HepG2 (cell line): ENCODE measurements around the gene PRPSAP1. TPM values are rescaled to one million over a fixed set of nuclear protein-coding genes. Genes with fewer than 3 reads are reported as not detected.

ENCODE experiments used
- ATF7-NPFF ChIP-seq: sonication (generic); formaldehyde crosslinking; IDR thresholded peaks from 2 replicates; pipeline ENCODE4 v1.8.1; 2023; ENCODE audit warnings: mild to moderate bottlenecking, low read depth, missing genetic modification reagents, moderate library complexity
- DRAP1 ChIP-seq: IDR thresholded peaks from 2 replicates; pipeline ENCODE4 v1.6.1; 2016; ENCODE audit warnings: missing genetic modification reagents, missing compliant biosample characterization
- ETS1 ChIP-seq: sonication (generic); formaldehyde crosslinking; IDR thresholded peaks from 2 replicates; pipeline ENCODE4 v1.4.0; 2020; ENCODE audit warnings: missing genetic modification reagents
- FOXK2 ChIP-seq: fragments of 450-650 bp; IDR thresholded peaks from 2 replicates; pipeline ENCODE4 v1.6.1; 2016
- GLMP ChIP-seq: sonication (generic); formaldehyde crosslinking; IDR thresholded peaks from 2 replicates; pipeline ENCODE4 v1.9.0; 2021; ENCODE audit warnings: missing genetic modification reagents, mild to moderate bottlenecking, borderline replicate concordance
- HDAC1 ChIP-seq: sonication (generic); formaldehyde crosslinking; IDR thresholded peaks from 2 replicates; pipeline ENCODE4 v1.5.1; 2020; ENCODE audit warnings: mild to moderate bottlenecking, missing genetic modification reagents
- HMGXB4 ChIP-seq, 2 experiments: sonication (generic) in 1 of 2; formaldehyde crosslinking in 1 of 2; IDR thresholded peaks; 2 replicates each; pipeline versions ENCODE4 v1.4.0 to v1.6.1; 2018 to 2020; ENCODE audit warnings: missing genetic modification reagents in 2 of 2, borderline replicate concordance in 1 of 2, low read depth in 1 of 2, mild to moderate bottlenecking in 1 of 2, missing biosample characterization in 1 of 2
- HNF1B ChIP-seq: sonication (generic); formaldehyde crosslinking; IDR thresholded peaks from 2 replicates; pipeline ENCODE4 v1.5.1; 2020; ENCODE audit warnings: mild to moderate bottlenecking, moderate library complexity, missing genetic modification reagents
- JDP2 ChIP-seq: sonication (generic); formaldehyde crosslinking; IDR thresholded peaks from 2 replicates; pipeline ENCODE4 v1.8.1; 2022; ENCODE audit warnings: missing genetic modification reagents, borderline replicate concordance
- MEIS1 ChIP-seq: sonication (generic); formaldehyde crosslinking; IDR thresholded peaks from 2 replicates; pipeline ENCODE4 v1.9.0; 2021; ENCODE audit warnings: mild to moderate bottlenecking, missing genetic modification reagents, moderate library complexity, borderline replicate concordance
- MYNN ChIP-seq: sonication (generic); formaldehyde crosslinking; IDR thresholded peaks from 2 replicates; pipeline ENCODE4 v1.4.0; 2020; ENCODE audit warnings: mild to moderate bottlenecking, low read depth, missing genetic modification reagents
- RXRB ChIP-seq: IDR thresholded peaks from 2 replicates; pipeline ENCODE4 v1.6.1; 2016; ENCODE audit warnings: borderline replicate concordance, missing genetic modification reagents, missing compliant biosample characterization
- TERF1 ChIP-seq: sonication (generic); formaldehyde crosslinking; IDR thresholded peaks from 2 replicates; pipeline ENCODE4 v1.8.0; 2022; ENCODE audit warnings: mild to moderate bottlenecking, missing genetic modification reagents, moderate library complexity
- TSC22D2 ChIP-seq: sonication (generic); formaldehyde crosslinking; IDR thresholded peaks from 2 replicates; pipeline ENCODE4 v1.5.1; 2020; ENCODE audit warnings: missing genetic modification reagents, mild to moderate bottlenecking, borderline replicate concordance
- ZFP37 ChIP-seq: sonication (generic); formaldehyde crosslinking; IDR thresholded peaks from 2 replicates; pipeline ENCODE4 v1.4.0; 2020; ENCODE audit warnings: missing genetic modification reagents, borderline replicate concordance
- ZNF138 ChIP-seq: sonication (generic); formaldehyde crosslinking; IDR thresholded peaks from 2 replicates; pipeline ENCODE4 v1.5.0; 2020; ENCODE audit warnings: mild to moderate bottlenecking, low read depth, missing genetic modification reagents
- ZNF510 ChIP-seq: sonication (generic); formaldehyde crosslinking; IDR thresholded peaks from 2 replicates; pipeline ENCODE4 v1.4.0; 2020; ENCODE audit warnings: low read depth, mild to moderate bottlenecking, missing genetic modification reagents
- ZNF558 ChIP-seq: sonication (generic); formaldehyde crosslinking; IDR thresholded peaks from 2 replicates; pipeline ENCODE4 v1.9.0; 2022; ENCODE audit warnings: mild to moderate bottlenecking, missing genetic modification reagents, borderline replicate concordance
- ZNF652 ChIP-seq: IDR thresholded peaks from 2 replicates; pipeline ENCODE4 v1.6.1; 2016; ENCODE audit warnings: low read depth, borderline replicate concordance
- ZNF761 ChIP-seq: sonication (generic); formaldehyde crosslinking; conservative IDR thresholded peaks from 2 replicates; pipeline ENCODE4 v1.4.0; 2020; ENCODE audit warnings: mild to moderate bottlenecking, missing genetic modification reagents
- ZNF772 ChIP-seq: sonication (generic); formaldehyde crosslinking; IDR thresholded peaks from 2 replicates; pipeline ENCODE4 v1.5.0; 2020; ENCODE audit warnings: mild to moderate bottlenecking, missing genetic modification reagents
- polyA plus RNA-seq, 8 experiments: library from polyadenylated mRNA; depleted of rRNA in 3 of 8; stranded (reverse) in 7 of 8; unstranded in 1 of 8; fragments of >200 nt; fragmentation: Illumina TruSeq in 4 of 8; extraction: Trizol in 4 of 8; gene quantifications; 2 replicates each; pipeline versions ENCODE4 v1.2.1 to v1.2.3, GENCODE V29; 2011 to 2016; ENCODE audit warnings: low read depth in 4 of 8, missing spikeins in 1 of 8, mixed read lengths in 1 of 8; ENCODE audit not compliant: insufficient read depth in 1 of 8
- total RNA-seq, 5 experiments: library from RNA; depleted of rRNA; stranded (reverse); fragments of >200 nt; fragmentation: Illumina TruSeq; extraction: Trizol; gene quantifications; 2 replicates each; pipeline ENCODE4 v1.2.3, GENCODE V29; 2016; ENCODE audit warnings: low read depth in 1 of 5

Gene PRPSAP1
- total and polyA plus RNA-seq, 2 of the 13 experiments (the other 11 are each of a cell fraction or from before 2014, with no cell fraction given): 91.1 to 314 TPM

GRCh38 chr17:76397687-76398522 is 44.2 kb upstream of the PRPSAP1 start (continued):
- peak; percentile 53; the same call in 1 of the 2 replicates for TF ChIP-seq HNF1B
- no peak for TF ChIP-seq MYNN
- TF ChIP-seq TERF1 (CRISPR knock-in tag): no peak
- no peak for TF ChIP-seq JDP2 (CRISPR knock-in tag)
- no peak for TF ChIP-seq GLMP (CRISPR knock-in tag)
- TF ChIP-seq ATF7-NPFF (CRISPR knock-in tag): no peak
- TF ChIP-seq ZNF558 (CRISPR knock-in tag): no peak
- TF ChIP-seq ZFP37 (CRISPR knock-in tag): 0 out of 2 replicates have a peak, but pooled peaks have one; percentile 77
- no peak for TF ChIP-seq TSC22D2 (CRISPR knock-in tag)
- no peak for TF ChIP-seq ZNF138 (CRISPR knock-in tag)
- TF ChIP-seq ZNF761: peak; percentile 86
- TF ChIP-seq ZNF772 (CRISPR knock-in tag): peak; percentile 68; the same call in 1 of the 2 replicates
- TF ChIP-seq ZNF510 (CRISPR knock-in tag): 0 out of 2 replicates have a peak, but pooled peaks have one; percentile 41
- peak; percentile 64; the same call in 1 of the 2 replicates for TF ChIP-seq DRAP1
- TF ChIP-seq HDAC1 (CRISPR knock-in tag): no peak
- TF ChIP-seq RXRB (CRISPR knock-in tag): 0 out of 2 replicates have a peak, but pooled peaks have one; percentile 43
- TF ChIP-seq HMGXB4 (CRISPR knock-in tag; IDR thresholded peaks at IDR 0.05; ENCODE audit: borderline replicate concordance in 1 of 2, low read depth in 1 of 2): peak; percentile 45 to 66; a peak in 2 of 4 replicates
- no peak for TF ChIP-seq ETS1 (CRISPR knock-in tag)
- no peak for TF ChIP-seq MEIS1 (CRISPR knock-in tag)
- no peak for TF ChIP-seq ZNF652 (CRISPR knock-in tag)
- no peak for TF ChIP-seq FOXK2
